Measurements from ENCODE around the gene MBD6. TPM values are rescaled to one million over a fixed set of nuclear protein-coding genes. Genes with fewer than 3 reads are reported as not detected.
"Not testable (repeated sequence)": the region's sequence is repeated elsewhere in the genome, so short reads cannot be mapped to it uniquely, and the experiment has no call there.

Gene MBD6
- total RNA-seq, 4 donors from 2014 or later: 5.5 to 20.3 (median 12.9) TPM

DNA sequence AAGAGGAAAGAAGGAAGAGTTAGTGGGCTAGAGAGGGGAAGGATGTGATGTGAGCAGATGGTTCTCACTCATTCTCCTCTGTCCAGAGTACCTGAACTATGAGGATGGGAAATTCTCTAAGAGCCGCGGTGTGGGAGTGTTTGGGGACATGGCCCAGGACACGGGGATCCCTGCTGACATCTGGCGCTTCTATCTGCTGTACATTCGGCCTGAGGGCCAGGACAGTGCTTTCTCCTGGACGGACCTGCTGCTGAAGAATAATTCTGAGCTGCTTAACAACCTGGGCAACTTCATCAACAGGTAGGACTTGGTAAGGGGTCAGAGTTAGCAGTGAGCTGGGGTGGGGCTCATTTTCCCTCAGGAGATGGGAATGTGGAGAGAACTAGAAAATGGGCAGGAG lies 10.0 kb upstream of the MBD6 start:
- in situ Hi-C loops (cut with MboI; ENCODE audit: low sequenced_read_pairs in 4 of 4): loop anchor here in 1 of 4 donors (25.0 kb wide), 1 partner anchor 875 kb away; the partner anchor contains the start of genes ATP5F1B and BAZ2A
- H3K9me3 ChIP-seq: no peaks in the 10 kb centered on the region
- DNase-seq (no peak), ATAC-seq (no peak)
- H3K27ac ChIP-seq: peak overlapping the region in 1 of 4 donors; percentile 46
- H3K4me3 ChIP-seq: no peak overlapping the region
- H3K36me3 ChIP-seq: peaks cover 6 to 81% of the 10 kb centered on the region in 2 donors
- peaks cover 4 to 10% of the 10 kb centered on the region in 2 donors for H3K4me1 ChIP-seq
- TF ChIP-seq, protein P1, sequence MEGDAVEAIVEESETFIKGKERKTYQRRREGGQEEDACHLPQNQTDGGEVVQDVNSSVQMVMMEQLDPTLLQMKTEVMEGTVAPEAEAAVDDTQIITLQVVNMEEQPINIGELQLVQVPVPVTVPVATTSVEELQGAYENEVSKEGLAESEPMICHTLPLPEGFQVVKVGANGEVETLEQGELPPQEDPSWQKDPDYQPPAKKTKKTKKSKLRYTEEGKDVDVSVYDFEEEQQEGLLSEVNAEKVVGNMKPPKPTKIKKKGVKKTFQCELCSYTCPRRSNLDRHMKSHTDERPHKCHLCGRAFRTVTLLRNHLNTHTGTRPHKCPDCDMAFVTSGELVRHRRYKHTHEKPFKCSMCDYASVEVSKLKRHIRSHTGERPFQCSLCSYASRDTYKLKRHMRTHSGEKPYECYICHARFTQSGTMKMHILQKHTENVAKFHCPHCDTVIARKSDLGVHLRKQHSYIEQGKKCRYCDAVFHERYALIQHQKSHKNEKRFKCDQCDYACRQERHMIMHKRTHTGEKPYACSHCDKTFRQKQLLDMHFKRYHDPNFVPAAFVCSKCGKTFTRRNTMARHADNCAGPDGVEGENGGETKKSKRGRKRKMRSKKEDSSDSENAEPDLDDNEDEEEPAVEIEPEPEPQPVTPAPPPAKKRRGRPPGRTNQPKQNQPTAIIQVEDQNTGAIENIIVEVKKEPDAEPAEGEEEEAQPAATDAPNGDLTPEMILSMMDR (IDR thresholded peaks at IDR 0.05 in 4 of 5, conservative IDR thresholded peaks at IDR 0.05 in 1 of 5): no peak
- no peak for TF ChIP-seq POLR2A (IDR thresholded peaks at IDR 0.05)
- intact Hi-C loops (cut with DNase I; ENCODE audit: low total_unique reads): no loop called here
- H3K27me3 ChIP-seq: no peaks in the 10 kb centered on the region

DNA sequence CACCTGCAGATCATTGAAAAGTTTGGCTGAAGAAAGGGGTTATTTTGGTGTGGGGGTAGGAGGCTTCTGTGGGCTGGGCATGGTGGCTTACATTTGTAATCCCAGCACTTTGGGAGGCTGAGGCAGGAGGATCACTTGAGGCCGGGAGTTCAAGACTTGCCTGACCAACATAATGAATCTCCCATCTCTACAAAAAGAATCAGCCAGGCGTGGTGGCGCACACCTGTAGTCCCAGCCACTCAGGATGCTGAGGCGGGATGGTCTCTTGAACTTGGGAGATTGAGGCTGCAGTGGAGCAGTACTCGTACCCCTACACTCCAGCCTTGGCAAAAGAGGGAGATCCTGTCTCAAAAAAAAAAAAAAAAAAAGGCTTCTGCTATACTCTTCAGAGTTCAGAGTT lies 9.4 kb upstream of the MBD6 start:
- Histone ChIP-seq H3K27me3 (no peaks in the 10 kb centered on the region), H3K27ac (peak overlapping the region in 1 of 4 donors; percentile 46), H3K9me3 (no peaks in the 10 kb centered on the region), H3K36me3 (peaks cover 6 to 81% of the 10 kb centered on the region in 2 donors), H3K4me3 (no peak overlapping the region), H3K4me1 (peaks cover 10 to 16% of the 10 kb centered on the region in 2 donors)
- in situ Hi-C loops (cut with MboI; ENCODE audit: low sequenced_read_pairs in 4 of 4): loop anchor here in 1 of 4 donors (25.0 kb wide), 1 partner anchor 876 kb away; the partner anchor contains the start of genes ATP5F1B and BAZ2A
- intact Hi-C loops (cut with DNase I; ENCODE audit: low total_unique reads): no loop called here
- ATAC-seq: no peak
- TF ChIP-seq, protein P1 (IDR thresholded peaks at IDR 0.05 in 4 of 5, conservative IDR thresholded peaks at IDR 0.05 in 1 of 5): no peak
- TF ChIP-seq POLR2A (IDR thresholded peaks at IDR 0.05): no peak
- no peak for DNase-seq

DNA sequence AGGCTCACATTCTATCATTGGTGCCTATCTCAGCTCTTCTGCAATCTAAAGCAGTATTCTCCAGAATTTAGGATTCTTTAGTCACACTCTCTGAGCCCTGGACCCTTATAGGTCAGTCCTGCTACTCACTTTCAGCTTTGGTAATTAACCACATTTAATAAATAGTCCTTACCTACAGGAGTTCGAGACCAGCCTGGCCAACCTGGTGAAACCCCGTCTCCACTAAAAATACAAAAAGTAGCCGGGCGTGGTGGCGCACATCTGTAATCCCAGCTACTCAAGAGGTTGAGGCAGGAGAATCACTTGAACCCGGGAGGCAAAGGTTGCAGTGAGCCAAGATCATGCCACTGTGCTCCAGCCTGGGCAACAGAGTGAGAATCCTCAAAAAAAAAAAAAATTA lies 8.9 kb upstream of the MBD6 start:
- in situ Hi-C loops (cut with MboI; ENCODE audit: low sequenced_read_pairs in 4 of 4): loop anchor here in 1 of 4 donors (25.0 kb wide), 1 partner anchor 876 kb away; the partner anchor contains the start of genes ATP5F1B and BAZ2A
- Histone ChIP-seq H3K4me1 (peaks cover 14 to 20% of the 10 kb centered on the region in 2 donors), H3K36me3 (peaks cover 6 to 81% of the 10 kb centered on the region in 2 donors), H3K27ac (peak overlapping the region in 1 of 4 donors; percentile 46)
- H3K9me3 ChIP-seq; H3K4me3 ChIP-seq; H3K27me3 ChIP-seq; ATAC-seq; intact Hi-C loops (cut with DNase I; ENCODE audit: low total_unique reads); DNase-seq: not testable (repeated sequence)

GRCh38 chr12:57514246-57514645 lies 8.4 kb upstream of the MBD6 start:
- H3K4me1 ChIP-seq: peaks cover 20 to 26% of the 10 kb centered on the region in 2 donors
- H3K9me3 ChIP-seq; DNase-seq; ATAC-seq; H3K4me3 ChIP-seq; H3K27me3 ChIP-seq; intact Hi-C loops (cut with DNase I; ENCODE audit: low total_unique reads): not testable (repeated sequence)
- in situ Hi-C loops (cut with MboI; ENCODE audit: low sequenced_read_pairs in 4 of 4): loop anchor here in 1 of 4 donors (25.0 kb wide), 1 partner anchor 877 kb away; the partner anchor contains the start of genes ATP5F1B and BAZ2A
- peaks cover 6 to 77% of the 10 kb centered on the region in 2 donors for H3K36me3 ChIP-seq
- peak overlapping the region in 2 of 4 donors; percentile 93 to 97 for H3K27ac ChIP-seq

- intact Hi-C loops (cut with DNase I; ENCODE audit: low total_unique reads): no loop called here
- peaks cover 23 to 29% of the 10 kb centered on the region in 2 donors for H3K4me1 ChIP-seq
- H3K27ac ChIP-seq: peak overlapping the region in 3 of 4 donors; percentile 20 to 97 (median 93)
- ATAC-seq: no peak
- TF ChIP-seq, protein P1 (IDR thresholded peaks at IDR 0.05 in 4 of 5, conservative IDR thresholded peaks at IDR 0.05 in 1 of 5): no peak
- no peak for TF ChIP-seq POLR2A (IDR thresholded peaks at IDR 0.05)
- H3K9me3 ChIP-seq: no peaks in the 10 kb centered on the region
- peaks cover 6 to 71% of the 10 kb centered on the region in 2 donors for H3K36me3 ChIP-seq
- in situ Hi-C loops (cut with MboI; ENCODE audit: low sequenced_read_pairs in 4 of 4): loop anchor here in 1 of 4 donors (25.0 kb wide), 1 partner anchor 878 kb away; the partner anchor contains the start of genes ATP5F1B and BAZ2A
- DNase-seq: no peak
- no peak overlapping the region for H3K4me3 ChIP-seq
- H3K27me3 ChIP-seq: no peaks in the 10 kb centered on the region
Observed at GRCh38 chr12:57514720-57515407, 7.8 kb upstream of the MBD6 start.
